HEK293T (cell line): Measurements from ENCODE around the gene DROSHA.
"Not testable (repeated sequence)": the region's sequence is repeated elsewhere in the genome, so short reads cannot be mapped to it uniquely, and the experiment has no call there.

Source experiments
- CTCF ChIA-PET: fragments of 350-600 bp; formaldehyde crosslinking; extraction: SDS; loops from one replicate; lab custom pipeline; 2021; ENCODE audit warnings: antibody characterized with exemption, inconsistent platforms; lab: Yijun Ruan, JAX
- POLR2A ChIA-PET: fragments of 350-600 bp; formaldehyde crosslinking; extraction: SDS; loops from one replicate; lab custom pipeline; 2020; ENCODE audit warnings: antibody characterized with exemption, inconsistent platforms; lab: Yijun Ruan, JAX
- DNase-seq: peaks from one replicate; pipeline ENCODE4 v3.0.0; 2012; ENCODE audit warnings: mixed read lengths; ENCODE audit errors: extremely low spot score
- ARNT ChIP-seq: fragments of 450-650 bp; IDR thresholded peaks from 2 replicates; pipeline ENCODE4 v1.6.1; 2017; ENCODE audit warnings: mild to moderate bottlenecking
- BHLHE40 ChIP-seq: fragments of 450-650 bp; IDR thresholded peaks from 2 replicates; pipeline ENCODE4 v1.6.1; 2016; ENCODE audit warnings: mild to moderate bottlenecking, moderate library complexity, borderline replicate concordance
- CTBP1 ChIP-seq: fragments of 450-650 bp; IDR thresholded peaks from 2 replicates; pipeline ENCODE4 v1.6.1; 2016; ENCODE audit warnings: borderline replicate concordance
- ELF4 ChIP-seq: fragments of 450-650 bp; IDR thresholded peaks from 2 replicates; pipeline ENCODE4 v1.6.1; 2017; ENCODE audit warnings: antibody characterized with exemption
- FOXA1 ChIP-seq: fragments of 450-650 bp; IDR thresholded peaks from 2 replicates; pipeline ENCODE4 v1.6.1; 2016; ENCODE audit warnings: mild to moderate bottlenecking
- FOXK2 ChIP-seq: fragments of 450-650 bp; IDR thresholded peaks from 2 replicates; pipeline ENCODE4 v1.6.1; 2016; ENCODE audit warnings: mild to moderate bottlenecking
- FOXM1 ChIP-seq: fragments of 450-650 bp; IDR thresholded peaks from 2 replicates; pipeline ENCODE4 v1.6.1; 2017; ENCODE audit warnings: mild to moderate bottlenecking, borderline replicate concordance
- HDGF ChIP-seq: fragments of 450-650 bp; IDR thresholded peaks from 2 replicates; pipeline ENCODE4 v1.6.1; 2017; ENCODE audit warnings: antibody characterized with exemption, borderline replicate concordance
- L3MBTL2 ChIP-seq: fragments of 450-650 bp; conservative IDR thresholded peaks from 2 replicates; pipeline ENCODE4 v1.6.1; 2016; ENCODE audit warnings: mild to moderate bottlenecking
- LEF1 ChIP-seq: fragments of 450-650 bp; IDR thresholded peaks from 2 replicates; pipeline ENCODE4 v1.6.1; 2017; ENCODE audit warnings: mild to moderate bottlenecking, borderline replicate concordance
- NFRKB ChIP-seq: fragments of 450-650 bp; IDR thresholded peaks from 2 replicates; pipeline ENCODE4 v1.6.1; 2016; ENCODE audit warnings: mild to moderate bottlenecking, moderate library complexity
- SP1 ChIP-seq: fragments of 450-650 bp; IDR thresholded peaks from 2 replicates; pipeline ENCODE4 v1.6.1; 2017
- SUZ12 ChIP-seq: fragments of 450-650 bp; IDR thresholded peaks from 2 replicates; pipeline ENCODE4 v1.6.1; 2016; ENCODE audit warnings: mild to moderate bottlenecking
- TARDBP ChIP-seq: fragments of 450-650 bp; IDR thresholded peaks from 2 replicates; pipeline ENCODE4 v1.6.1; 2016
- ZNF384 ChIP-seq: fragments of 450-650 bp; IDR thresholded peaks from 2 replicates; pipeline ENCODE4 v1.6.1; 2016
- TF ChIP-seq, protein P1 (sequence below): fragments of 450-650 bp; IDR thresholded peaks from 2 replicates; pipeline ENCODE4 v1.6.1; 2016

Gene DROSHA

GRCh38 chr5:31559942-31560341 lies 28.0 kb upstream of the DROSHA start:
- no peak for DNase-seq
- ChIA-PET POLR2A (no interaction called here), CTCF (no interaction called here)
- TF ChIP-seq ELF4 = no peak
- TF ChIP-seq FOXA1 = no peak
- no peak for TF ChIP-seq NFRKB
- no peak for TF ChIP-seq L3MBTL2
- no peak for TF ChIP-seq SP1
- TF ChIP-seq HDGF = no peak
- TF ChIP-seq FOXM1 = no peak
- TF ChIP-seq LEF1 = no peak
- TF ChIP-seq ZNF384 = no peak
- no peak for TF ChIP-seq ARNT
- TF ChIP-seq TARDBP = no peak
- TF ChIP-seq FOXK2 = no peak
- TF ChIP-seq SUZ12 = no peak
- no peak for TF ChIP-seq BHLHE40
- TF ChIP-seq, protein P1, sequence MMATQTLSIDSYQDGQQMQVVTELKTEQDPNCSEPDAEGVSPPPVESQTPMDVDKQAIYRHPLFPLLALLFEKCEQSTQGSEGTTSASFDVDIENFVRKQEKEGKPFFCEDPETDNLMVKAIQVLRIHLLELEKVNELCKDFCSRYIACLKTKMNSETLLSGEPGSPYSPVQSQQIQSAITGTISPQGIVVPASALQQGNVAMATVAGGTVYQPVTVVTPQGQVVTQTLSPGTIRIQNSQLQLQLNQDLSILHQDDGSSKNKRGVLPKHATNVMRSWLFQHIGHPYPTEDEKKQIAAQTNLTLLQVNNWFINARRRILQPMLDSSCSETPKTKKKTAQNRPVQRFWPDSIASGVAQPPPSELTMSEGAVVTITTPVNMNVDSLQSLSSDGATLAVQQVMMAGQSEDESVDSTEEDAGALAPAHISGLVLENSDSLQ = no peak
- TF ChIP-seq CTBP1 = no peak

- no peak for DNase-seq
- CTCF ChIA-PET = no interaction called here
- POLR2A ChIA-PET = interaction anchor here (1.6 kb wide), 1 partner anchor 25 kb away, joined by 5 read pairs; the partner anchor contains the start of genes C5orf22 and DROSHA
- TF ChIP-seq, protein P1 = no peak
- TF ChIP-seq SUZ12 (no peak), NFRKB (no peak), ELF4 (no peak), HDGF (no peak), SP1 (no peak), FOXA1 (no peak), FOXM1 (no peak), LEF1 (no peak), CTBP1 (no peak), TARDBP (no peak), L3MBTL2 (no peak), BHLHE40 (no peak), ARNT (no peak), ZNF384 (no peak)
These were observed 24.6 kb upstream of the DROSHA start for GRCh38 chr5:31556461-31556860.

GRCh38 chr5:31554552-31554951 lies 22.7 kb upstream of the DROSHA start:
- ChIA-PET POLR2A (no interaction called here), CTCF (no interaction called here)
- TF ChIP-seq FOXK2 = no peak
- no peak for TF ChIP-seq LEF1
- TF ChIP-seq ELF4 = no peak
- TF ChIP-seq FOXA1 = no peak
- no peak for TF ChIP-seq NFRKB
- TF ChIP-seq FOXM1 = no peak
- no peak for TF ChIP-seq ARNT
- no peak for TF ChIP-seq TARDBP
- TF ChIP-seq, protein P1 = no peak
- no peak for TF ChIP-seq SP1
- TF ChIP-seq HDGF = no peak
- no peak for TF ChIP-seq SUZ12
- no peak for TF ChIP-seq L3MBTL2
- no peak for TF ChIP-seq CTBP1
- TF ChIP-seq BHLHE40 = no peak
- no peak for DNase-seq

GRCh38 chr5:31553863-31554262 lies 22.0 kb upstream of the DROSHA start:
- ChIA-PET POLR2A (no interaction called here), CTCF (no interaction called here)

DNA sequence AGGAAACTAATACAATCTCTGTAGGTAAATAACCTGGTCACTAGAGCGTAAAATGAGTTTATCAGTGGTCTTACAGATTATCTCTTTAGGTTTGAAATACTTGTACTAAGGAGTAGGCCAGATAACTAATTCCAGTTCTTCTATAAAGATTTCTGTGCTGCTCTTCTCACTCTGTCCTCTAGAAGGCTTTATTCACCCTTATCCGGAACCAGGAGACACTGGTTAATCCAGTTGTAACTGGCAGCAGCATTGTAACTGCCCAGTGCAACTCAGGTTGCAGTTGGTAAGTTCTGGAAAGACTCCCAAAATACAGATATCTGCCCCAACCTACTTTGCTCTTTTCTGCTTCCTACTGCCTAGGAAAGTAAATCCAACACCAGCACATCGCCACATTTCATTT lies 20.0 kb upstream of the DROSHA start:
- DNase-seq = no peak
- TF ChIP-seq SP1 = no peak
- TF ChIP-seq FOXK2 = no peak
- TF ChIP-seq SUZ12 = no peak
- ChIA-PET CTCF (no interaction called here), POLR2A (no interaction called here)

More at GRCh38 chr5:31553863-31554262, 22.0 kb upstream of the DROSHA start:
- no peak for DNase-seq
- no peak for TF ChIP-seq ARNT
- no peak for TF ChIP-seq TARDBP
- no peak for TF ChIP-seq BHLHE40
- TF ChIP-seq FOXA1 = no peak
- no peak for TF ChIP-seq SUZ12
- TF ChIP-seq FOXM1 = no peak
- no peak for TF ChIP-seq ELF4
- TF ChIP-seq, protein P1 = no peak
- no peak for TF ChIP-seq HDGF
- no peak for TF ChIP-seq LEF1

GRCh38 chr5:31549114-31549513 lies 17.2 kb upstream of the DROSHA start:
- CTCF ChIA-PET, DNase-seq, POLR2A ChIA-PET: not testable (repeated sequence)
